Panc1 (cell line): ENCODE measurements around the gene KCNA4. TPM values are rescaled to one million over a fixed set of nuclear protein-coding genes. Genes with fewer than 3 reads are reported as not detected.
"Not testable (repeated sequence)": the region's sequence is repeated elsewhere in the genome, so short reads cannot be mapped to it uniquely, and the experiment has no call there.

ENCODE experiments used
- ATAC-seq: fragments of 200-7000 bp; cut with Tn5 transposase; 2 replicates; pipeline ENCODE4 v1.9.1; 2020; ENCODE audit warnings: mild to moderate bottlenecking, moderate library complexity
- BruUV-seq: library from RNA; stranded (reverse); fragments of 400-500 nt; replicated peaks from 2 replicates; lab custom pipeline; 2021; lab: Mats Ljungman, UMichigan
- CTCF ChIA-PET: fragments of 300-600 bp; sonication (Branson Sonifier 250); formaldehyde crosslinking; loops from one replicate; lab custom pipeline; 2022; ENCODE audit warnings: antibody characterized with exemption; lab: Charles Lee
- POLR2A ChIA-PET: fragments of 300-600 bp; sonication (Branson Sonifier 250); formaldehyde crosslinking; loops from one replicate; lab custom pipeline; 2022; ENCODE audit warnings: antibody characterized with exemption; lab: Charles Lee
- DNase-seq: peaks from one replicate; pipeline ENCODE4 v3.0.0-alpha.2; 2010; ENCODE audit warnings: low read depth, low spot score
- H3K27ac ChIP-seq: 2 replicates; pipeline ENCODE4 v1.5.1; 2011; ENCODE audit warnings: mild to moderate bottlenecking, low read length, inconsistent platforms
- H3K27me3 ChIP-seq: fragments of 200-500 bp; sonication (Bioruptor generic); 2 replicates; pipeline ENCODE4 v1.6.0; 2014; ENCODE audit warnings: low read length, inconsistent platforms; ENCODE audit not compliant: control insufficient read depth, insufficient read depth
- H3K36me3 ChIP-seq: fragments of 200-500 bp; sonication (Bioruptor generic); 2 replicates; pipeline ENCODE4 v1.5.1; 2014; ENCODE audit warnings: inconsistent platforms, mild to moderate bottlenecking, low read length, moderate library complexity; ENCODE audit not compliant: control insufficient read depth, insufficient read depth
- H3K4me1 ChIP-seq: 2 replicates; pipeline ENCODE4 v1.5.1; 2011; ENCODE audit warnings: inconsistent platforms, mild to moderate bottlenecking, low read length, moderate library complexity; ENCODE audit not compliant: control insufficient read depth, insufficient read depth
- H3K4me3 ChIP-seq, 2 experiments: 2 replicates each; pipeline ENCODE4 v1.5.1; 2011 to 2012; ENCODE audit warnings: low read depth in 2 of 2, low read length in 2 of 2, mild to moderate bottlenecking in 2 of 2, inconsistent platforms in 1 of 2, moderate library complexity in 1 of 2
- H3K9me3 ChIP-seq: fragments of 200-500 bp; sonication (Bioruptor generic); 2 replicates; pipeline ENCODE4 v1.5.1; 2014; ENCODE audit warnings: low read depth, mild to moderate bottlenecking, inconsistent platforms, low read length, moderate library complexity; ENCODE audit not compliant: control insufficient read depth, insufficient read depth
- POLR2AphosphoS5 ChIP-seq: IDR thresholded peaks from 2 replicates; pipeline ENCODE4 v1.6.1; 2012; ENCODE audit warnings: mild to moderate bottlenecking, low read depth, low read length, moderate library complexity
- SIN3A ChIP-seq: IDR thresholded peaks from 2 replicates; pipeline ENCODE4 v1.6.1; 2012; ENCODE audit warnings: low read depth, mild to moderate bottlenecking, low read length, moderate library complexity, borderline replicate concordance; ENCODE audit not compliant: insufficient read depth
- TCF7L2 ChIP-seq: IDR thresholded peaks from 2 replicates; pipeline ENCODE4 v1.6.1; 2011; ENCODE audit warnings: mild to moderate bottlenecking, low read depth, low read length, inconsistent platforms
- in situ Hi-C: cut with HindIII; loops from 2 replicates; pipeline ENCODE4 v1.10.0; 2016; ENCODE audit warnings: low sequenced_read_pairs, low pct_unique_long_range_greater_than_20kb
- intact Hi-C: fragments of 100-400 bp; cut with micrococcal nuclease; formaldehyde crosslinking; loops from one replicate; pipeline ENCODE4 v1.10.0; 2022; ENCODE audit not compliant: unreplicated experiment
- total RNA-seq: library from RNA; stranded (reverse); gene quantifications from one replicate; pipeline ENCODE4 v1.2.1, GENCODE V29; 2021; ENCODE audit not compliant: unreplicated experiment
- TF ChIP-seq, protein P1 (sequence below): fragments of 450-650 bp; IDR thresholded peaks from 2 replicates; pipeline ENCODE4 v1.5.1; 2017; ENCODE audit warnings: mild to moderate bottlenecking
- TF ChIP-seq, protein P2 (sequence below), 2 experiments: IDR thresholded peaks; 2 replicates each; pipeline ENCODE4 v1.6.1; 2011 to 2012; ENCODE audit warnings: low read depth in 2 of 2, control low read depth in 1 of 2, low read length in 1 of 2, mild to moderate bottlenecking in 1 of 2, moderate library complexity in 1 of 2; ENCODE audit not compliant: insufficient read depth in 1 of 2

The KCNA4 gene
- total RNA-seq, 1 experiment from 2014 or later = not detected

DNA sequence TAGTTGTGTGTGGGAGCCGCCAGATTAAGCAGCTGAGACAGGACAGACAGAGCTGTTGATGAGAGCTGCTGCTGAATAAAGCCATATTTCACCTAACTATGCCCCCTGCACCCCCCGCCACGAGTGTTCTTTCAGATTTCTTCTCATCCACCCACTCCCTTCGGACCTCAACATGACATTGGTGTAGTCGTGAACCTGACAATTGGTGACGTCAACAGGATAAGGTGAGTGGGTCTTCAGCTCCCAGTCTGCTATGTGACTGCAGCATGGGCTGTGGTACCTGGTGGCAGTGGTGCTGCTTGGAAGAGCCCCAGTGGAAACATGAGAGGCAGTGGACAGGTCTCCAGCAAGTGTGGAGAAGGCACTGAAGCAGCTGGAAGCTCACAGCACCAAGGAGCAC lies 28.3 kb upstream of the KCNA4 start:
- Histone ChIP-seq H3K4me3 (no peak overlapping the region), H3K9me3 (no peaks in the 10 kb centered on the region), H3K27ac (no peak overlapping the region), H3K36me3 (no peaks in the 10 kb centered on the region), H3K27me3 (no peaks in the 10 kb centered on the region), H3K4me1 (no peaks in the 10 kb centered on the region)
- ATAC-seq (no peak), DNase-seq (no peak)
- CTCF ChIA-PET = no interaction called here
- intact Hi-C loops = no loop called here
- in situ Hi-C loops = no loop called here
- POLR2A ChIA-PET = no interaction called here
- TF ChIP-seq POLR2AphosphoS5 (no peak), SIN3A (no peak), TCF7L2 (no peak)
- TF ChIP-seq, protein P1, sequence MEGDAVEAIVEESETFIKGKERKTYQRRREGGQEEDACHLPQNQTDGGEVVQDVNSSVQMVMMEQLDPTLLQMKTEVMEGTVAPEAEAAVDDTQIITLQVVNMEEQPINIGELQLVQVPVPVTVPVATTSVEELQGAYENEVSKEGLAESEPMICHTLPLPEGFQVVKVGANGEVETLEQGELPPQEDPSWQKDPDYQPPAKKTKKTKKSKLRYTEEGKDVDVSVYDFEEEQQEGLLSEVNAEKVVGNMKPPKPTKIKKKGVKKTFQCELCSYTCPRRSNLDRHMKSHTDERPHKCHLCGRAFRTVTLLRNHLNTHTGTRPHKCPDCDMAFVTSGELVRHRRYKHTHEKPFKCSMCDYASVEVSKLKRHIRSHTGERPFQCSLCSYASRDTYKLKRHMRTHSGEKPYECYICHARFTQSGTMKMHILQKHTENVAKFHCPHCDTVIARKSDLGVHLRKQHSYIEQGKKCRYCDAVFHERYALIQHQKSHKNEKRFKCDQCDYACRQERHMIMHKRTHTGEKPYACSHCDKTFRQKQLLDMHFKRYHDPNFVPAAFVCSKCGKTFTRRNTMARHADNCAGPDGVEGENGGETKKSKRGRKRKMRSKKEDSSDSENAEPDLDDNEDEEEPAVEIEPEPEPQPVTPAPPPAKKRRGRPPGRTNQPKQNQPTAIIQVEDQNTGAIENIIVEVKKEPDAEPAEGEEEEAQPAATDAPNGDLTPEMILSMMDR = no peak
- TF ChIP-seq, protein P2, sequence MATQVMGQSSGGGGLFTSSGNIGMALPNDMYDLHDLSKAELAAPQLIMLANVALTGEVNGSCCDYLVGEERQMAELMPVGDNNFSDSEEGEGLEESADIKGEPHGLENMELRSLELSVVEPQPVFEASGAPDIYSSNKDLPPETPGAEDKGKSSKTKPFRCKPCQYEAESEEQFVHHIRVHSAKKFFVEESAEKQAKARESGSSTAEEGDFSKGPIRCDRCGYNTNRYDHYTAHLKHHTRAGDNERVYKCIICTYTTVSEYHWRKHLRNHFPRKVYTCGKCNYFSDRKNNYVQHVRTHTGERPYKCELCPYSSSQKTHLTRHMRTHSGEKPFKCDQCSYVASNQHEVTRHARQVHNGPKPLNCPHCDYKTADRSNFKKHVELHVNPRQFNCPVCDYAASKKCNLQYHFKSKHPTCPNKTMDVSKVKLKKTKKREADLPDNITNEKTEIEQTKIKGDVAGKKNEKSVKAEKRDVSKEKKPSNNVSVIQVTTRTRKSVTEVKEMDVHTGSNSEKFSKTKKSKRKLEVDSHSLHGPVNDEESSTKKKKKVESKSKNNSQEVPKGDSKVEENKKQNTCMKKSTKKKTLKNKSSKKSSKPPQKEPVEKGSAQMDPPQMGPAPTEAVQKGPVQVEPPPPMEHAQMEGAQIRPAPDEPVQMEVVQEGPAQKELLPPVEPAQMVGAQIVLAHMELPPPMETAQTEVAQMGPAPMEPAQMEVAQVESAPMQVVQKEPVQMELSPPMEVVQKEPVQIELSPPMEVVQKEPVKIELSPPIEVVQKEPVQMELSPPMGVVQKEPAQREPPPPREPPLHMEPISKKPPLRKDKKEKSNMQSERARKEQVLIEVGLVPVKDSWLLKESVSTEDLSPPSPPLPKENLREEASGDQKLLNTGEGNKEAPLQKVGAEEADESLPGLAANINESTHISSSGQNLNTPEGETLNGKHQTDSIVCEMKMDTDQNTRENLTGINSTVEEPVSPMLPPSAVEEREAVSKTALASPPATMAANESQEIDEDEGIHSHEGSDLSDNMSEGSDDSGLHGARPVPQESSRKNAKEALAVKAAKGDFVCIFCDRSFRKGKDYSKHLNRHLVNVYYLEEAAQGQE (IDR thresholded peaks at IDR 0.05; ENCODE audit: insufficient read depth in 1 of 2, low read depth in 2 of 2, low read length in 1 of 2) = no peak
- no TSS peak for BruUV-seq

DNA sequence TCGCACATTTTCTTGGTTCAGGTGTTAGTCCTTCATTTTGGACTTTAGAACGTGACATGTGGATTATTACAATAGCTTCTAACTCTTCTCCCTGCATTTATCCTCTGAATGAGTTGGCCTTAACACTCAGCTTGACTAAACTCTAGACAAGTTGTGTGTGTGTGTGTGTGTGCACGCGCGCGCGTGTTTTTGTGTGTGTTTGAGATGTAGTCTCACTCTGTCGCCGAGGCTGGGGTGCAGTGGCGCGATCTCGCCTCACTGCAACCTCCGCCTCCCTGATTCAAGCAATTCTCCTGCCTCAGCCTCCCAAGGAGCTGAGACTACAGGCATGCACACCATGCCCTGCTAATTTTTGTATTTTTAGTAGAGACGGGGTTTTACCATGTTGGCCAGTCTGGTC lies 24.3 kb upstream of the KCNA4 start:
- no peak for DNase-seq
- in situ Hi-C loops = no loop called here
- H3K27me3 ChIP-seq = no peaks in the 10 kb centered on the region
- no peaks in the 10 kb centered on the region for H3K36me3 ChIP-seq
- no peaks in the 10 kb centered on the region for H3K4me1 ChIP-seq
- ChIA-PET POLR2A (no interaction called here), CTCF (no interaction called here)
- no TSS peak for BruUV-seq
- H3K27ac ChIP-seq = no peak overlapping the region
- no peak for TF ChIP-seq TCF7L2
- TF ChIP-seq, protein P1 = no peak
- TF ChIP-seq SIN3A = no peak
- TF ChIP-seq, protein P2 (IDR thresholded peaks at IDR 0.05; ENCODE audit: insufficient read depth in 1 of 2, low read depth in 2 of 2, low read length in 1 of 2) = no peak
- no peak for TF ChIP-seq POLR2AphosphoS5
- ATAC-seq = no peak
- H3K4me3 ChIP-seq = no peak overlapping the region
- H3K9me3 ChIP-seq = no peaks in the 10 kb centered on the region
- intact Hi-C loops = no loop called here

DNA sequence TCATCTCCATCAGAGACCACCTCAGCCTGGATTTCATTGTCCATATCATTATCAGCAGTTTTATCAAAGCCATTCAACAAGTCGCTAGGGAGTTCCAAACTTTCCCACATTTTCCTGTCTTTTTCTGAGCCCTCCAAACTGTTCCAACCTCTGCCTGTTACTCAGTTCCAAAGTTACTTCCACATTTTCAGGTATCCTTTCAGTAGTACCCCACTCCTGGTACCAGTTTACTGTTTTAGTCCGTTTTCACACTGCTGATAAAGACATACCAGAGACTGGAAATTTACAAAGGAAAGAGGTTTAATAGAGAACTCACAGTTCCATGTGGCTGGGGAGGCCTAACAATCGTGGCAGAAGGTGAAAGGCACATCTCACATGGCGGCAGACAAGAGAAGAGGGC lies 17.9 kb upstream of the KCNA4 start:
- H3K4me1 ChIP-seq, intact Hi-C loops, H3K4me3 ChIP-seq, H3K27me3 ChIP-seq, DNase-seq, H3K36me3 ChIP-seq, BruUV-seq, H3K9me3 ChIP-seq, CTCF ChIA-PET, H3K27ac ChIP-seq, ATAC-seq, in situ Hi-C loops, POLR2A ChIA-PET: not testable (repeated sequence)

GRCh38 chr11:30034166-30034565 lies 17.3 kb upstream of the KCNA4 start:
- DNase-seq, H3K36me3 ChIP-seq, H3K4me1 ChIP-seq, H3K27ac ChIP-seq, H3K27me3 ChIP-seq, H3K9me3 ChIP-seq, intact Hi-C loops, H3K4me3 ChIP-seq, BruUV-seq, CTCF ChIA-PET, POLR2A ChIA-PET, in situ Hi-C loops, ATAC-seq: not testable (repeated sequence)
